HG02973 (cell line): ENCODE results near the gene ZC3H14.

Experiments used
- ATAC-seq: cut with Tn5 transposase; IDR thresholded peaks from one replicate; pipeline ENCODE4 v1.9.1; 2021; ENCODE audit warnings: moderate library complexity; ENCODE audit not compliant: unreplicated experiment

ZC3H14 gene

DNA sequence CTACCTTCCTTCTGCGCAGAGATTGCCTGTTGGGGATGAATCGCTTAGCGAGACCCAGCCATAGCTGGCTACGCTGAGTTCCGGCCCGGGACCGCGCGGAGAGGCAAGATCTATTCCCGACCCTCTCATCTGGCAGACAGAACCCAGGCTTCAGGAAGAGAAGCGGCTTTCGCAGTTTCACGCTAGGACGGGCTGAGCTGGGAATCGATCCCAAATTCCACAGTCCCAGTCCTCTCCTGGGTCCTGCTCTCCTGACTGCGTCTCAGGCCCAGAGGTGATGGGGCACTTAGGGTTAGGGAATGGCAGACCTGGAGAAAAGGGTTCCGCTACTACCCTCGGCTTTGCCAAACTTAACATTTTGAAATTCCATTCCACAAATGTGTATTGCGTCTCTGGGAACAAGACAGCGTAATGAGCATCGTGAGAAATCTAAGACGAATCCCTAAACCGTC is 10.8 kb upstream of the ZC3H14 start:
- no peak for ATAC-seq

GRCh38 chr14:88552876-88553275 is 10.0 kb upstream of the ZC3H14 start:
- ATAC-seq: no peak

DNA sequence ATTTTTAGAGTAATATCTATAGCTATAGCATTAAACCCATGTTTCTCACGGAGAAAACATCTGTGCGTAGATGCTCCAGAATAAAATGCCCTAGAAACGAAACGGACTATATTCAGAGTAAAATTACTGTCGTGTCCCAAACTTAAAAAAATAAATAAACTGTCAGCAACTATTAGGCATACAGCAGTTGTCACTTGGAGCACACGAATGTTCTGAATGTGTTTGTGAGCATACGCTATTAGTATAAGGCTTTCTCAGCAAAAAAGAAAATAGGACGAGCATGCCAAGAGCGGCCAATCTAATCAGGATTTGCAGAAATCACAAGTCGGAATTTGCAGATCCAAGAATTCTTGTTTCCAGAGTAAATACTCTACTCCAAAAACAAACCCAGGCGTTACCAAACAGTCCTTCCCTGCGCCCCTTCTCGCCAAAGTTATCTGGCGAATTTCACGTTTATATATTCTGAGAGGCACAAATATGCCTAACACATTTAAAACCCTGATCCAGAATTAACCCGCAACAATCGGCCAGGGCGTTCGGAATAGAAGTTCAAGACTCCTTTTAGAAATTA is 8.9 kb upstream of the ZC3H14 start:
- no peak for ATAC-seq

GRCh38 chr14:88554457-88555286 is 8.2 kb upstream of the ZC3H14 start, which contains the start of gene PTPN21:
Gene PTPN21 (minus strand): TSS chr14:88555007. CDS start chr14:88550417, 4,590 bp downstream.
- peak; percentile 46 for ATAC-seq

GRCh38 chr14:88556581-88556980 is 6.3 kb upstream of the ZC3H14 start:
- ATAC-seq: no peak

GRCh38 chr14:88559852-88560251 is 3.0 kb upstream of the ZC3H14 start:
- no peak for ATAC-seq

DNA sequence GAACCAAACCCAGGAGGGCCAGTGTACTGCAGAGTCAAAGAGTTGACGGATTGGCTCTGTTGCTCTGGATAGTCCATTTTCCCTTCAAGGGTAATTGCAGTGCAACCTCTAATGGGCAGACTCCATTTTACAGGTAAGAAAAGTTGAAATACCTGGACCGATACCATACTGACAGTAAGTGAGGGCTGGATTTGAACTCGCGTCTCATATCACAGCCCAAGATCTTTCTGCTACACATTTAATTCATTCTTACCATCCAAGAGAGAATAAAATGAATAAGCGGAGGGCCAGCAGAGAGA is 356 bp upstream of the ZC3H14 start:
- no peak for ATAC-seq

DNA sequence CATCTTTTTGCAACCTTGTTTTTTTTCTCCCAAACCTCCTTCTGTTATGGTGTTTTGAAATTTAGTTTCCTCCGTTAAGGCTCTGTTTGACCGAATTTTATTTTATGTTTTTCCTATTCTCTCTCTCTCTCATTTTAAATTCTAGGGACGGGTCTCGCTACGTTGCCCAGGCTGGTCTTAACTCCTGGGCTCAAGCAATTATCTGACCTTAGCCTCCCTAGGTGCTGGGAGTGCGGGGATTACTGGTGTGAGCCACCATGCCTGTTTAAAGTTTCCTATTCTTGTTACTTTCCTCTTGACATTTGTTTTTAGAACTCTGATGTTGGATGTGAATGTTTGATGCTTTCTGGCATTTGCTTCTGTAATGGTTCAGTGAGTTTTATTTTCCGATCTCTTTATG is 1.0 kb downstream of the ZC3H14 start:
- ATAC-seq: no peak

- no peak for ATAC-seq
Observed at GRCh38 chr14:88565427-88565826, 2.6 kb downstream of the ZC3H14 start.

- no peak for ATAC-seq
Observed at GRCh38 chr14:88568196-88568595, 5.4 kb downstream of the ZC3H14 start.

DNA sequence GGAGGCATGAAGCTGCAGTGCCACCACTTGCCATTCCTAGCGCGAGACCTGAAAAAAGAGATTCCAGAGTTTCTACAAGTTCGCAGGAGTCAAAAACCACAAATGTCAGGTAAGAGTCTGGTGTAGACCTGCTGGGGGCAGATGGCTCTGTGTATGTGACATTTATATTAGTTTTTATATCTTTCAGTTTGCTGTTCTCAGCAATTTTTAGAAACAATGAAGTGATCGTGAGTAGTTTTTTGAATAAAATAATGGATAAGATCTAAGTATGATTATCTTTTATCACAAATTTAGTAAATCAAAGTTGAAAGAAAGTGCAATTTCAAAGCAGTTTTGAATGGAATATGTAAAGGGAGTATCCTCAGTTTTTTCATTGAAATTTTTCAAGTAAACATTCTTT is 9.3 kb downstream of the ZC3H14 start:
- ATAC-seq: no peak

DNA sequence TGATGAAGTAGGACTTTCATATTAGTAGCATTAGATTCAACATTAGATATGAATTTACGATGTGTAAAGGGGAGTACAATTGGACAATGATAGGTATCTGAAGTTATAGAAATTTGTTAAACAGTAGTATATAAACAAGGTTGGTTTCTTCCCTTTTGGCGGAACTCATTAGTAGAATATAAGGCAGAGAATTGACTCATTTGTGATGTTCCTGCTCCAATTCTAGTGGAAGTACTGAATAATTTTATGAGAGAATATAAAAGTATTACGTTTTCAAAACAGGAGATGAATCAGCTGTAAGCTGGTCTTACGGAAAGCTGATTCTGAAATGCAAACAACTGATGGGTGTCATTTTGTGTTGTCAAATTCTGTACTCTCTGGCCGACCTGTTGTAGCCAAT is 13.4 kb downstream of the ZC3H14 start:
- ATAC-seq: no peak

- ATAC-seq: no peak
Observed at GRCh38 chr14:88584451-88584850, 21.6 kb downstream of the ZC3H14 start.

GRCh38 chr14:88588081-88588480 is 25.2 kb downstream of the ZC3H14 start:
- ATAC-seq: no peak

- ATAC-seq: no peak
Observed at GRCh38 chr14:88590173-88590572, 27.3 kb downstream of the ZC3H14 start.

DNA sequence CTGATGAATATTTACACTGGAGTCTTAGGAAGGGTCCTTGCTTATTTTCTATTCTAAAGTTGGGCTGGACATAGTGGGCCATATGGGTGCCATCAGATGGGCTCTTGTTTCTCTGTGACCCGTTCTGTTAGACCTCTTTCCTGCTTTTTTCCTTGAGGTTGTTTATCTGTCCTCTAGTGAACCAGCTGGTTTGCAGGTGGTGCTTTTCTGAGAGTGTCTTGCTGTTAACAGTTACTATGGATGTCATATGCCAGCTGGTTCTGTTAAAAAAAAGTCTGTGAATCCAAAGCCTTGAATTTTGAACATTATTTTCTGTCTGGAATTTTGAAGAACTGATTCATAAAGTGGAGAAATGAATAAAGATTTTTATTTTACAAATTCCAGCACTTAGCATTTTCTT is 29.2 kb downstream of the ZC3H14 start:
- ATAC-seq: no peak

DNA sequence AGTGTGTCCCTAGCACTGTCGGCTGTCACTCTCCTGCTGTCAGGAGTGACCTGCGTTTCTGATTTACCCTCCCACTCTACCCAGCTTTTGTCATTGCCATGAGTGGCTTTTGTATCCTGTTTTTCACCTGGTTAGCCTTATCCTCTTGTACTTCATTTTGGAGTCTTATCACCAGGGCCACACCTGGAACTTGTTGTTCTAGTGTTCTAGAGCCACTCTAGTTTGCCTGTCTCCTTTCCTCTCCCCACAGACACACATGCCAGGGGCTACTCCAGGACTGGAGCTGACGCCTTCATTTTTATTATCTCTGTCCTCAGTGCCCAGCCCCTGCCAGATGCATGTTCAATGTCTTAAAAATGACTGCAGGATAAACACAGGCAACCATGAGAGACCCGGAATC is 34.2 kb downstream of the ZC3H14 start:
- no peak for ATAC-seq

DNA sequence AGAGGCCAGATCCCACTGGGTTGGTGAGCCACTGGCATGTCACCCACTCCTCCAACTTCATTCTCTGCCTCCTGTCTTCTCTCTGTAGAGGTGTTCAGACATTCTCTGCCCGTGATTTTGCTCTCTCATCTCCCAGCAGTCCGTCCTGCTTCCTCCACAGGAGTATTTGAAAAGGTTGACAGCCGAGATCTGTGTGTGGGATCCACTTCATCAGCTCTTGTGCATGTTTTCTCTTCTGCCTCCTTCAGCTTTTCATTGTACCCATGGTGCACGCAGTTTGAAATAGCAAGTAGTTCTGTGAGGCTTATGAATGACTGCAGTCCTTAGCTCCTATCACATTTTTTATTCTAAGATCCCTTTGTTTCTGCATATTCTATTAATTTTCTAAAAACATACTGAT is 34.8 kb downstream of the ZC3H14 start:
- ATAC-seq: no peak

- no peak for ATAC-seq
Observed at GRCh38 chr14:88598097-88598675, 35.3 kb downstream of the ZC3H14 start.

- ATAC-seq: peak; percentile 36
Observed at GRCh38 chr14:88599326-88599725, 36.5 kb downstream of the ZC3H14 start.

- peak; percentile 97 for ATAC-seq
Observed at GRCh38 chr14:88599761-88600439, 37.1 kb downstream of the ZC3H14 start.

DNA sequence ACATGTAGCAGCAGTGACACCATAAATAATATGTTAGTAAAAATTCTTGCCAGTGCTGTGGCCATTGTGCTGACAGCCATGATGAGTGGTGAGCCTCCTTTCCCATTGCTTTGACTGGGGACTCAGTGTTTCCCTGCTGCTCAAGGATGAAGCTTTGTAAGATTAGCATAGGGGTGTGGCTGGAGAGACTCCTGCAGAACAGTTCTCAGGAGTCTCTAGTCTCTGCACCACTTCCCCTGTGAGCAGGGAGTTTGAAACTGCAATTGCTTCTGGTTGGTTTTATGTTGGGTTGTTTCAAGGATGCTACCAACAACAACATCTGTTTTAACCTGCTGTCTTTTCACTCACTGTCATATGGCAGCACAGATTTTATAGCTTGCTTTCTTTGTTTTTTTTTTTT is 41.4 kb downstream of the ZC3H14 start:
- ATAC-seq: no peak
